ENCODE results near the gene STIMATE.

STIMATE gene

GRCh38 chr3:52841981-52842340 is 55.4 kb downstream of the STIMATE start:
- no peak for DNase-seq

GRCh38 chr3:52841211-52841980 is 56.0 kb downstream of the STIMATE start:
- peak in 1 of 56 donors; percentile 6 for DNase-seq

- no peak for DNase-seq
Observed at GRCh38 chr3:52839892-52840545, 57.3 kb downstream of the STIMATE start.

- DNase-seq = no peak
Observed at GRCh38 chr3:52839268-52839575, 58.1 kb downstream of the STIMATE start.

GRCh38 chr3:52838561-52839267 is 58.6 kb downstream of the STIMATE start:
- DNase-seq = no peak

- DNase-seq = no peak
Observed at GRCh38 chr3:52836986-52837385, 60.4 kb downstream of the STIMATE start.

- DNase-seq = no peak
Observed at GRCh38 chr3:52836471-52836845, 60.9 kb downstream of the STIMATE start.

GRCh38 chr3:52835766-52836470 is 61.4 kb downstream of the STIMATE start:
- no peak for DNase-seq

GRCh38 chr3:52834871-52835501 is 62.4 kb downstream of the STIMATE start, which contains the start of gene MUSTN1:
Gene MUSTN1 (minus strand): TSS chr3:52835019. CDS start chr3:52834948, 71 bp downstream.
- DNase-seq = no peak

- no peak for DNase-seq
Observed at GRCh38 chr3:52833202-52833601, 64.1 kb downstream of the STIMATE start.

GRCh38 chr3:52831500-52832301 is 65.6 kb downstream of the STIMATE start:
- DNase-seq = peak in 3 of 56 donors; percentile 7 to 48 (median 8)

- DNase-seq = no peak
Observed at GRCh38 chr3:52830535-52831258, 66.7 kb downstream of the STIMATE start, which contains the start of gene ITIH4. Gene ITIH4 (minus strand): TSS chr3:52830672. CDS start chr3:52830642, 30 bp downstream.

- no peak for DNase-seq
Observed at GRCh38 chr3:52829906-52830463, 67.4 kb downstream of the STIMATE start.

- DNase-seq = no peak
Observed at GRCh38 chr3:52829482-52829881, 67.9 kb downstream of the STIMATE start.

- no peak for DNase-seq
Observed at GRCh38 chr3:52827866-52828376, 69.4 kb downstream of the STIMATE start.

- DNase-seq = no peak
Observed at GRCh38 chr3:52827441-52827840, 69.9 kb downstream of the STIMATE start.

- DNase-seq = no peak
Observed at GRCh38 chr3:52824037-52824436, 73.3 kb downstream of the STIMATE start.

- no peak for DNase-seq
Observed at GRCh38 chr3:52822363-52822762, 75.0 kb downstream of the STIMATE start.

- DNase-seq = no peak
Observed at GRCh38 chr3:52820736-52821135, 76.6 kb downstream of the STIMATE start.
